ENCODE results near the gene KDM4B.

Gene KDM4B

DNA sequence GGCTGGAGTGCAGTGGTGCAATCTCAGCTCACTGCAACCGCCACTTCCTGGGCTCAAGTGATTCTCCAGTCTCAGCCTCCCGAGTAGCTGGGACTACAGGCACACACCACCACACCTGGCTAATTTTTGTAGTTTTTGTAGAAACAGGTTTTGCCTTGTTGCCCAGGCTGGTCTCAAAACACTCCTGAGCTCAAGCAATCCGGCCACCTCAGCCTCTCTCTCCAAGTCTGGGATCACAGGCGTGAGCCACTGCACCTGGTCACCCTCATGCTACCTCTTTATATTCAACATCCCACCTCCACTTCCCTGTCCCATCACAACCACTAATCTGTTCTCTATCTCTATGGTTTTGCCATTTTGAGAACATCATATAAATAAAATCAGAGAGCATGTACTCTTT is 216.0 kb downstream of the KDM4B start:
- no peak for DNase-seq (ENCODE audit: low read depth)
- TF ChIP-seq, protein P1, sequence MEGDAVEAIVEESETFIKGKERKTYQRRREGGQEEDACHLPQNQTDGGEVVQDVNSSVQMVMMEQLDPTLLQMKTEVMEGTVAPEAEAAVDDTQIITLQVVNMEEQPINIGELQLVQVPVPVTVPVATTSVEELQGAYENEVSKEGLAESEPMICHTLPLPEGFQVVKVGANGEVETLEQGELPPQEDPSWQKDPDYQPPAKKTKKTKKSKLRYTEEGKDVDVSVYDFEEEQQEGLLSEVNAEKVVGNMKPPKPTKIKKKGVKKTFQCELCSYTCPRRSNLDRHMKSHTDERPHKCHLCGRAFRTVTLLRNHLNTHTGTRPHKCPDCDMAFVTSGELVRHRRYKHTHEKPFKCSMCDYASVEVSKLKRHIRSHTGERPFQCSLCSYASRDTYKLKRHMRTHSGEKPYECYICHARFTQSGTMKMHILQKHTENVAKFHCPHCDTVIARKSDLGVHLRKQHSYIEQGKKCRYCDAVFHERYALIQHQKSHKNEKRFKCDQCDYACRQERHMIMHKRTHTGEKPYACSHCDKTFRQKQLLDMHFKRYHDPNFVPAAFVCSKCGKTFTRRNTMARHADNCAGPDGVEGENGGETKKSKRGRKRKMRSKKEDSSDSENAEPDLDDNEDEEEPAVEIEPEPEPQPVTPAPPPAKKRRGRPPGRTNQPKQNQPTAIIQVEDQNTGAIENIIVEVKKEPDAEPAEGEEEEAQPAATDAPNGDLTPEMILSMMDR (IDR thresholded peaks at IDR 0.05; ENCODE audit: control insufficient read depth, insufficient read depth, low read depth, low read length, missing control alignments) = no peak
- H3K4me3 ChIP-seq (ENCODE audit: control insufficient read depth, low read depth, low read length) = no peak overlapping the region

DNA sequence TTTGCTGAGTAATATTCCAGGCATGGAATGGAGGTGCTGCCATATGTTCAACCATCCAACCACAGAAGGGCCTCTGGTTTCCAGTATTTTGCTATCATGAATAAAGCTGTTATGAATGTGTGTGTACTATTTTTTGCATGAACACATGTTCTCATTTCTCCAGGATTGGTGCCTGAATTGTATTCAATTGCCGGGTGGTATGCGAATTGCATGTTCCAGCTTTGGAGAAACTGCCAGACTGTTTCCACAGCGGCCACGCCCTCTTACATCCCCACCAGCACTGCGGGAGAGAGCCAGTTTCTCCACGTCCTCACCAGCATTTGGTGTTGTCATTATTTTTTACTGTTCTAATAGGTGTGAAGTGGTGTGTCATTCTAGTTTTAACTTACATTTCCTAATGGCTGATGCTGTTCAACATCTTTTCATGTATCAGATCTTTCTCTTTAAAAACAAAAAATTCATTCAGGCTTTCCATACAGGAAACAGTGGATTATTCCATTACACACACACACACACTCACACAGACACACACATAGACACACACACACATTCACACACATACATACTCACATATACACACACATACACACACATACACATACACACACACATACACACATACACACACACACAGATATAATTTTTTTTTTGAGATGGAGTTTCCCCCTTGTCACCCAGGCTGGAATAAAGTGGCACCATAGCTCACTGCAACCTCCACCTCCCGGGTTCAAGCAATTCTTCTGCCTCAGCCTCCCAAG is 217.6 kb downstream of the KDM4B start:
- no peak overlapping the region for H3K4me3 ChIP-seq (ENCODE audit: control insufficient read depth, low read depth, low read length)
- TF ChIP-seq, protein P1 (IDR thresholded peaks at IDR 0.05; ENCODE audit: control insufficient read depth, insufficient read depth, low read depth, low read length, missing control alignments) = no peak
- DNase-seq (ENCODE audit: low read depth) = peak; percentile 73

DNA sequence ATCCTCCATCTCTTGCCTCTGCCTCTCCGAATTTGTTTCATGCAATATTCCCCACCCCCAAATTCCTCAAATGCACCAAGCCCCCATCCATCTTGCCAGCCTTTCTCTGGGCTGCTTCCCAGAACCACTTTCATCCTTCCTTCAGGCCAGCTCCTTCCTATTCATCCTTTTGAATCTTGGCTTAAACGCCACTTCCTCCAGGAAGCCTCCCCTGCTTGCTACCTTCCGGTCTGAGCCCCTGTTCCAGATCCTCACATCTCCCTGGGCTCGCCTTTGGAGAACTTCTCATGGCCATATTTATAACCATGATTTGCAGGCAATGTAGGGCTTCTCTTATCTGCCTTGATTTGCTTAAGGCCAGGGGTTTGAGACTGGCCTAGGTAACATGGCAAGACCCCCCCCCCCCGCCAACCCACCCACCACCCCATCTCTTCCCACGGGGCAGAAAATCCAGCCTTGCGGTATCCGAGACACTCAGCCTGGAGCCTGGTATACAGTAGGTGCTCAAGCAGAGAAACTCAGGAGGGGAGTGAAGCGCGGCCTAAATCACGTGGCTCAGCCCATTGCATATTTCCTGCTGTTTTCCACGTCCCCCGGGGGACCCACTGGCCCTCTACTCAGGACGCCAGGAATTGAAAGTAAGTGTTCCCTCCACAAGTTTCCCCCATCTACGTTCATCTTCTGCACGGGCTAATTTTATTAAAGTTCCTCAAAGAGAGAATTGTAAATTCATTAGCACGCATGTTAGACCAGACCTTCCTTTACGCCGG is 219.8 kb downstream of the KDM4B start:
- no peak for DNase-seq (ENCODE audit: low read depth)
- TF ChIP-seq, protein P1 (IDR thresholded peaks at IDR 0.05; ENCODE audit: control insufficient read depth, insufficient read depth, low read depth, low read length, missing control alignments) = no peak
- H3K4me3 ChIP-seq (ENCODE audit: control insufficient read depth, low read depth, low read length) = no peak overlapping the region

DNA sequence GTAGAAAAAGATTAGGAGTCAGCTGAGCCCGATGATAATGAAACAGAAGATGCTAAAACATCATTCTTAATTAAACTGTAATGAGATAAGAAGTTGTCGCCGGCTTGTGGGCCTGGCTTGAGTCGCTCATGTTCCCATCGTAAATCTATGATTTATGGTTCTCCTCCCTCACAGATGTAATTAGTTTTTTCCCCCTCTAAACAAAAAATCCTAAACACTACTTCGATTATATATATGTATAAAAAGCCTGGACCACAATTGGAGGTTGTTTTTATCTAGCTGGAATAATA is 220.3 kb downstream of the KDM4B start:
- H3K4me3 ChIP-seq (ENCODE audit: control insufficient read depth, low read depth, low read length) = no peak overlapping the region
- DNase-seq (ENCODE audit: low read depth) = no peak
- TF ChIP-seq, protein P1 (IDR thresholded peaks at IDR 0.05; ENCODE audit: control insufficient read depth, insufficient read depth, low read depth, low read length, missing control alignments) = no peak

DNA sequence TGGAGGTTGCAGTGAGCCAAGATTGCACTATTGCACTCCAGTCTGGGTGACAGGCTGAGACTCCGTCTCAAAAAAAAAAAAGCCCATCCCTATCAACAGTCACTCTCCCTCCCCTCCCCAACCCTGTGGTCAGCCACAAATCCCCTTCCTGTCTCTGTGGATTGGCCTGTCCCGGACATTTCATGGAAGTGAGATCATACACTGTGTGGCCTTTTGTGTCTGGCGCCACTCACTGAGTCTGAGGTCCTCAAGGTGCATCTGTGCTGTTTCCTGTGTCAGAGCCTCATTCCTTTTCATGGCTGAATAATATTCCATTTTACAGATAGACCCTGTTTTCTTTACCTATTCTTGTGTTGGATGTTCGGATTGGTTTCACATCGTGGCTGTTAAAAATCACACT is 222.2 kb downstream of the KDM4B start:
- DNase-seq (ENCODE audit: low read depth) = no peak

DNA sequence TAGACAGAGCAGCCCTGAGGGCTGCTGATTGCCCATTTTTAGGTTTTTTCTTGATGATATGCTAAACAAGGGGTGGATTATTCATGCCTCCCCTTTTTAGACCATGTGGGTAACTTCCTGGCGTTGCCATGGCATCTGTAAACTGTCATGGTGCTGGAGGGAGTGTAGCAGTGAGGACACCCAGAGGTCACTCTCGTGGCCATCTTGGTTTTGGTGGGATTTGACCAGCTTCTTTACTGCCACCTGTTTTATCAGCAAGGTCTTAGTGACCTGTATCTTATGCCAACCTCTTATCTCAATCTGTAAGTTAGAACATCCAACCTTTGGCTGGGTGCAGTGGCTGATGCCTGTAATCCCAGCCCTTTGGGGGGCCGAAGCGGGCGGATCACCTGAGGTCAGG is 223.7 kb downstream of the KDM4B start:
- DNase-seq (ENCODE audit: low read depth) = no peak
- TF ChIP-seq, protein P1 (IDR thresholded peaks at IDR 0.05; ENCODE audit: control insufficient read depth, insufficient read depth, low read depth, low read length, missing control alignments) = no peak
- no peak overlapping the region for H3K4me3 ChIP-seq (ENCODE audit: control insufficient read depth, low read depth, low read length)

More for the DNA sequence above, 222.2 kb downstream of the KDM4B start:
- TF ChIP-seq, protein P1 (IDR thresholded peaks at IDR 0.05; ENCODE audit: control insufficient read depth, insufficient read depth, low read depth, low read length, missing control alignments) = no peak
- no peak overlapping the region for H3K4me3 ChIP-seq (ENCODE audit: control insufficient read depth, low read depth, low read length)
